ENCODE data around the gene MED4.

MED4 gene

DNA sequence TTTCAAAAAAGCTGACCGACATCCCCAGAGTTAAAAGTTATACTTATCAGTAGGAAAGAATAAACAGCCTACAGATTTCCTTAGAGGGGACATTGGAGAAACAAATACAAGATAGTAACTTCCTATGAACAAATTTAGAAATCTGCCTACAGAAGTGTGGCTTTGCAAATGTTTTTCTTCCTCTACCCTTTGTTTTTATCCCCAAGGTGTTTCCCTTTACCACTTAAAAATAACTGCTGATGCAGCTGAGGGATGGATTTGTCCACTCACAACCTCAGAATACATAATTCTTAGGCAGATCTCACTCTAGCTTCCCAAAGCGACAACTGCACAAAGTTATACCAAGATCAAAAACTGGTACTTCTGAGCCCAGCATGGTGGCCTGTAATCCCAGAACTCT is 20.9 kb downstream of the MED4 start:
- TF ChIP-seq, protein P1, sequence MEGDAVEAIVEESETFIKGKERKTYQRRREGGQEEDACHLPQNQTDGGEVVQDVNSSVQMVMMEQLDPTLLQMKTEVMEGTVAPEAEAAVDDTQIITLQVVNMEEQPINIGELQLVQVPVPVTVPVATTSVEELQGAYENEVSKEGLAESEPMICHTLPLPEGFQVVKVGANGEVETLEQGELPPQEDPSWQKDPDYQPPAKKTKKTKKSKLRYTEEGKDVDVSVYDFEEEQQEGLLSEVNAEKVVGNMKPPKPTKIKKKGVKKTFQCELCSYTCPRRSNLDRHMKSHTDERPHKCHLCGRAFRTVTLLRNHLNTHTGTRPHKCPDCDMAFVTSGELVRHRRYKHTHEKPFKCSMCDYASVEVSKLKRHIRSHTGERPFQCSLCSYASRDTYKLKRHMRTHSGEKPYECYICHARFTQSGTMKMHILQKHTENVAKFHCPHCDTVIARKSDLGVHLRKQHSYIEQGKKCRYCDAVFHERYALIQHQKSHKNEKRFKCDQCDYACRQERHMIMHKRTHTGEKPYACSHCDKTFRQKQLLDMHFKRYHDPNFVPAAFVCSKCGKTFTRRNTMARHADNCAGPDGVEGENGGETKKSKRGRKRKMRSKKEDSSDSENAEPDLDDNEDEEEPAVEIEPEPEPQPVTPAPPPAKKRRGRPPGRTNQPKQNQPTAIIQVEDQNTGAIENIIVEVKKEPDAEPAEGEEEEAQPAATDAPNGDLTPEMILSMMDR (IDR thresholded peaks at IDR 0.05; ENCODE audit: control insufficient read depth, extremely low read depth, insufficient read depth): no peak
- no peak for DNase-seq (ENCODE audit: low read depth)
- no peak overlapping the region for H3K4me3 ChIP-seq (ENCODE audit: low read depth, low read length)

DNA sequence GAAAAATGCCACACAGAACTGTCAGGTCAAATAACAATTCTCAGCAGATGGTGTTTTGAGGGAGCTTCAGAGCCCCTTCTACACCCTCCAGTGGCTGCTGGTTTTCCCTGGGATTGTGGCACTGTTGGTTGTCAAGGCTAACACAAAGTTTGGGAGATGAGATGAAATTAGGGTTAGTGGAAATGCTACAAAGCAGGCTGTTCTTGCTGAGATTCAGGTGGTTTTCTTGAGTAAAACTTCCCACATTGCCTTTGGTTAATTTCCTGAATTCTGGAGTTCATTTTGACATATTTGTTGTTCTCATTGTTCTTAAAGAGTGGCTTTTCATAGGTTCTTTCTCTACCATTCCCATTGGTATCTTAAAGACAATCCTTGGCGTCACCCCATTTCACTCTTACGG is 22.1 kb downstream of the MED4 start:
- TF ChIP-seq, protein P1 (IDR thresholded peaks at IDR 0.05; ENCODE audit: control insufficient read depth, extremely low read depth, insufficient read depth): no peak
- DNase-seq (ENCODE audit: low read depth): no peak
- no peak overlapping the region for H3K4me3 ChIP-seq (ENCODE audit: low read depth, low read length)

GRCh38 chr13:48072304-48072703 is 22.6 kb downstream of the MED4 start:
- TF ChIP-seq, protein P1 (IDR thresholded peaks at IDR 0.05; ENCODE audit: control insufficient read depth, extremely low read depth, insufficient read depth): no peak
- no peak overlapping the region for H3K4me3 ChIP-seq (ENCODE audit: low read depth, low read length)
- DNase-seq (ENCODE audit: low read depth): no peak

DNA sequence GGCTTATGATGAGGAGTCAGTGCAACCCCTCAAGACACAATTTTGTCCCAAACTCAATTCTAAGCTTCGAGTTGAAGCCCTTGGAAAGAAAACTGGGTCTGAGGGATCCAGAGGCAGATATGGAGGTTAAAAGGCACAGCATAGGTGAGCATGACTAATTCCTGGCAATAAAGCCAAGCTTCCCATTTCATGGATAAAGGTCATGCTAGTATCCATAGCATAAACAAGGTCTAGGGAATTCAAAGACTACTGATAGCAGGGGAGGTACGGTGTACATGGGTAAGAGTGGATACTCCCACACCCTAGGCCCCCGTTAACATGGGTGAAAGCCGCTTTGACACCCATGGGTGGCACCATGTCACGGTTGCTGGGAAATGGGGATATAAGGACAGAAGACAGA is 24.0 kb downstream of the MED4 start:
- TF ChIP-seq, protein P1 (IDR thresholded peaks at IDR 0.05; ENCODE audit: control insufficient read depth, extremely low read depth, insufficient read depth): no peak
- H3K4me3 ChIP-seq (ENCODE audit: low read depth, low read length): no peak overlapping the region
- no peak for DNase-seq (ENCODE audit: low read depth)

DNA sequence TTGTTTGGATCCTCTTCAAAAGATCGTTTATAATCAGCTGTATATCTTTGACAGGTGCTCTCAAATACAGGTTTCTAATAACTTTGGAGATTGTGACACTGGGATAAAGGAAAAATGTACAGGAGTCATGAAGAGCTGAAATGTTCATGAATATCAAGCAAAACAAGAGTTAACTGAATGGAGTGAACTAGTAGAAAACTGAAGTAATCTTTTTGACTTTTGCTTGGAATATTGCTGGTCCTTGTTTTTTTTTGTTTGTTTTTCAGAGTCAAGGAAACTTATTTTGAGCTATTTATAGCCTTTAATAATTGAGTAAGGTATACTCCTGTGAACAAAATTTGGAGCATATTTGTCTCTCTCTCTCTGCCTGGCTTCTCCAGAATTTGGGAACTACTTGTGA is 25.3 kb downstream of the MED4 start:
- no peak overlapping the region for H3K4me3 ChIP-seq (ENCODE audit: low read depth, low read length)
- DNase-seq (ENCODE audit: low read depth): no peak
- TF ChIP-seq, protein P1 (IDR thresholded peaks at IDR 0.05; ENCODE audit: control insufficient read depth, extremely low read depth, insufficient read depth): no peak

GRCh38 chr13:48068952-48069351 is 26.0 kb downstream of the MED4 start:
- TF ChIP-seq, protein P1 (IDR thresholded peaks at IDR 0.05; ENCODE audit: control insufficient read depth, extremely low read depth, insufficient read depth): no peak
- DNase-seq (ENCODE audit: low read depth): no peak
- H3K4me3 ChIP-seq (ENCODE audit: low read depth, low read length): no peak overlapping the region

- TF ChIP-seq, protein P1 (IDR thresholded peaks at IDR 0.05; ENCODE audit: control insufficient read depth, extremely low read depth, insufficient read depth): no peak
- DNase-seq (ENCODE audit: low read depth): no peak
- no peak overlapping the region for H3K4me3 ChIP-seq (ENCODE audit: low read depth, low read length)
Observed at GRCh38 chr13:48068036-48068435, 26.9 kb downstream of the MED4 start.
